HG02885 (cell line): ENCODE data around the gene LRRC71.

Experiments used
- ATAC-seq: cut with Tn5 transposase; IDR thresholded peaks from one replicate; pipeline ENCODE4 v1.9.1; 2021; ENCODE audit warnings: mild to moderate bottlenecking; ENCODE audit not compliant: unreplicated experiment, poor library complexity

Gene LRRC71

GRCh38 chr1:156920233-156921052 is at the start of gene LRRC71:
Gene LRRC71 (plus strand): TSS chr1:156920632. CDS start chr1:156920804, 172 bp downstream.
- no peak for ATAC-seq

- no peak for ATAC-seq
Measured at GRCh38 chr1:156873659-156874058, 46.8 kb upstream of the LRRC71 start.

GRCh38 chr1:156874142-156874541 is 46.3 kb upstream of the LRRC71 start:
- no peak for ATAC-seq

GRCh38 chr1:156874572-156875340 is 45.7 kb upstream of the LRRC71 start:
- no peak for ATAC-seq

- no peak for ATAC-seq
Measured at GRCh38 chr1:156875341-156875615, 45.2 kb upstream of the LRRC71 start.

GRCh38 chr1:156876281-156876680 is 44.2 kb upstream of the LRRC71 start:
- no peak for ATAC-seq

- ATAC-seq = no peak
Measured at GRCh38 chr1:156877433-156878170, 42.8 kb upstream of the LRRC71 start.

- ATAC-seq = no peak
Measured at GRCh38 chr1:156879876-156880275, 40.6 kb upstream of the LRRC71 start.

GRCh38 chr1:156880473-156880872 is 40.0 kb upstream of the LRRC71 start:
- ATAC-seq = no peak

- no peak for ATAC-seq
Measured at GRCh38 chr1:156881101-156881500, 39.3 kb upstream of the LRRC71 start.

- ATAC-seq = no peak
Measured at GRCh38 chr1:156881663-156882062, 38.8 kb upstream of the LRRC71 start.

- ATAC-seq = no peak
Measured at GRCh38 chr1:156882543-156882942, 37.9 kb upstream of the LRRC71 start.

- no peak for ATAC-seq
Measured at GRCh38 chr1:156883919-156884318, 36.5 kb upstream of the LRRC71 start.

- no peak for ATAC-seq
Measured at GRCh38 chr1:156884560-156885184, 35.8 kb upstream of the LRRC71 start.

GRCh38 chr1:156885314-156885713 is 35.1 kb upstream of the LRRC71 start:
- ATAC-seq = no peak

GRCh38 chr1:156885880-156886355 is 34.5 kb upstream of the LRRC71 start:
- ATAC-seq = no peak

- ATAC-seq = no peak
Measured at GRCh38 chr1:156886583-156887281, 33.7 kb upstream of the LRRC71 start.

GRCh38 chr1:156887317-156887716 is 33.1 kb upstream of the LRRC71 start:
- no peak for ATAC-seq

GRCh38 chr1:156887734-156888133 is 32.7 kb upstream of the LRRC71 start:
- no peak for ATAC-seq
